ENCODE data around the gene GXYLT2. TPM values are rescaled to one million over a fixed set of nuclear protein-coding genes. Genes with fewer than 3 reads are reported as not detected.

Gene GXYLT2
- polyA plus RNA-seq, 3 donors: 0.58 to 17.5 (median 3.3) TPM

GRCh38 chr3:72959336-72959735, 71.5 kb downstream of the GXYLT2 start:
- H3K27ac ChIP-seq (ENCODE audit: low read depth, low read length): no peak overlapping the region
- 95 to 98% (median 97%) methylated on average over 5 of the region's 5 CpGs for WGBS, 3 donors

- no peak overlapping the region for H3K27ac ChIP-seq (ENCODE audit: low read depth, low read length)
- 44 to 50% (median 45%) methylated on average over 7 of the region's 7 CpGs for WGBS, 3 donors
These were observed 73.1 kb downstream of the GXYLT2 start for GRCh38 chr3:72960812-72961518.

- H3K27ac ChIP-seq (ENCODE audit: low read depth, low read length): no peak overlapping the region
- 60 to 77% (median 61%) methylated on average over 4 of the region's 4 CpGs for WGBS, 3 donors
These were observed 73.9 kb downstream of the GXYLT2 start for GRCh38 chr3:72961752-72962151.

- no peak overlapping the region for H3K27ac ChIP-seq (ENCODE audit: low read depth, low read length)
These were observed 74.5 kb downstream of the GXYLT2 start for GRCh38 chr3:72962317-72962716.

- no peak overlapping the region for H3K27ac ChIP-seq (ENCODE audit: low read depth, low read length)
These were observed 76.8 kb downstream of the GXYLT2 start for GRCh38 chr3:72964633-72965032.

GRCh38 chr3:72968266-72968664, 80.4 kb downstream of the GXYLT2 start:
- WGBS, 3 donors: 50 to 70% (median 69%) methylated on average over 1 of the region's 1 CpG
- H3K27ac ChIP-seq (ENCODE audit: low read depth, low read length): no peak overlapping the region

- 93 to 99% (median 96%) methylated on average over 3 of the region's 3 CpGs for WGBS, 3 donors
- no peak overlapping the region for H3K27ac ChIP-seq (ENCODE audit: low read depth, low read length)
These were observed 81.9 kb downstream of the GXYLT2 start for GRCh38 chr3:72969766-72970165.

GRCh38 chr3:72970942-72971341, 83.1 kb downstream of the GXYLT2 start:
- 84 to 96% (median 88%) methylated on average over 2 of the region's 2 CpGs for WGBS, 3 donors
- H3K27ac ChIP-seq (ENCODE audit: low read depth, low read length): no peak overlapping the region

- WGBS, 3 donors: 79 to 95% (median 94%) methylated on average over 3 of the region's 3 CpGs
- H3K27ac ChIP-seq (ENCODE audit: low read depth, low read length): no peak overlapping the region
These were observed 84.8 kb downstream of the GXYLT2 start for GRCh38 chr3:72972706-72973030.

- WGBS, 3 donors: 37 to 61% (median 57%) methylated on average over 7 of the region's 7 CpGs
- no peak overlapping the region for H3K27ac ChIP-seq (ENCODE audit: low read depth, low read length)
These were observed 85.3 kb downstream of the GXYLT2 start for GRCh38 chr3:72973031-72973723.

GRCh38 chr3:72973786-72974185, 85.9 kb downstream of the GXYLT2 start:
- H3K27ac ChIP-seq (ENCODE audit: low read depth, low read length): no peak overlapping the region
- WGBS, 3 donors: 79 to 94% (median 92%) methylated on average over 2 of the region's 2 CpGs

- H3K27ac ChIP-seq (ENCODE audit: low read depth, low read length): no peak overlapping the region
- WGBS, 3 donors: 90 to 95% (median 91%) methylated on average over 4 of the region's 4 CpGs
These were observed 87.1 kb downstream of the GXYLT2 start for GRCh38 chr3:72974956-72975355.

- no peak overlapping the region for H3K27ac ChIP-seq (ENCODE audit: low read depth, low read length)
- WGBS, 3 donors: 43 to 86% (median 75%) methylated on average over 1 of the region's 1 CpG
These were observed 88.5 kb downstream of the GXYLT2 start for GRCh38 chr3:72976281-72976741.

GRCh38 chr3:72977060-72977808, 89.4 kb downstream of the GXYLT2 start:
- no peak overlapping the region for H3K27ac ChIP-seq (ENCODE audit: low read depth, low read length)

GRCh38 chr3:72982609-72983366, 94.9 kb downstream of the GXYLT2 start:
- H3K27ac ChIP-seq (ENCODE audit: low read depth, low read length): no peak overlapping the region
- 68 to 91% (median 68%) methylated on average over 3 of the region's 3 CpGs for WGBS, 3 donors

More at GRCh38 chr3:72977060-72977808, 89.4 kb downstream of the GXYLT2 start:
- WGBS, 3 donors: 60 to 86% (median 63%) methylated on average over 5 of the region's 5 CpGs

- H3K27ac ChIP-seq (ENCODE audit: low read depth, low read length): no peak overlapping the region
- 57 to 100% (median 90%) methylated on average over 1 of the region's 1 CpG for WGBS, 3 donors
These were observed 97.7 kb downstream of the GXYLT2 start for GRCh38 chr3:72985576-72985975.

GRCh38 chr3:72990701-72991395, 103.0 kb downstream of the GXYLT2 start:
- WGBS, 3 donors: 76 to 82% (median 77%) methylated on average over 5 of the region's 5 CpGs
- no peak overlapping the region for H3K27ac ChIP-seq (ENCODE audit: low read depth, low read length)

GRCh38 chr3:72991522-72991921, 103.7 kb downstream of the GXYLT2 start:
- 53 to 86% (median 65%) methylated on average over 2 of the region's 2 CpGs for WGBS, 3 donors
- no peak overlapping the region for H3K27ac ChIP-seq (ENCODE audit: low read depth, low read length)

Measured in adipose tissue (tissue), 3 donors.